OCI-LY7 (cell line): ENCODE results near the gene NDUFA8.

Source experiments
- EZH2phosphoT487 ChIP-seq: fragments of 200-600 bp; sonication (generic); IDR thresholded peaks from 2 replicates; pipeline ENCODE4 v1.6.1; 2018; ENCODE audit warnings: low read depth, borderline replicate concordance, mild to moderate bottlenecking, mixed run types, antibody characterized with exemption, low read length, moderate library complexity, mixed read lengths
- TF ChIP-seq, protein P1 (sequence below): fragments of 200-600 bp; sonication (generic); conservative IDR thresholded peaks from 2 replicates; pipeline ENCODE4 v1.5.1; 2014; ENCODE audit warnings: mild to moderate bottlenecking, antibody characterized with exemption, low read length, moderate library complexity, mixed read lengths

GRCh38 chr9:122173670-122174069, 14.1 kb upstream of the NDUFA8 start:
- TF ChIP-seq, protein P1, sequence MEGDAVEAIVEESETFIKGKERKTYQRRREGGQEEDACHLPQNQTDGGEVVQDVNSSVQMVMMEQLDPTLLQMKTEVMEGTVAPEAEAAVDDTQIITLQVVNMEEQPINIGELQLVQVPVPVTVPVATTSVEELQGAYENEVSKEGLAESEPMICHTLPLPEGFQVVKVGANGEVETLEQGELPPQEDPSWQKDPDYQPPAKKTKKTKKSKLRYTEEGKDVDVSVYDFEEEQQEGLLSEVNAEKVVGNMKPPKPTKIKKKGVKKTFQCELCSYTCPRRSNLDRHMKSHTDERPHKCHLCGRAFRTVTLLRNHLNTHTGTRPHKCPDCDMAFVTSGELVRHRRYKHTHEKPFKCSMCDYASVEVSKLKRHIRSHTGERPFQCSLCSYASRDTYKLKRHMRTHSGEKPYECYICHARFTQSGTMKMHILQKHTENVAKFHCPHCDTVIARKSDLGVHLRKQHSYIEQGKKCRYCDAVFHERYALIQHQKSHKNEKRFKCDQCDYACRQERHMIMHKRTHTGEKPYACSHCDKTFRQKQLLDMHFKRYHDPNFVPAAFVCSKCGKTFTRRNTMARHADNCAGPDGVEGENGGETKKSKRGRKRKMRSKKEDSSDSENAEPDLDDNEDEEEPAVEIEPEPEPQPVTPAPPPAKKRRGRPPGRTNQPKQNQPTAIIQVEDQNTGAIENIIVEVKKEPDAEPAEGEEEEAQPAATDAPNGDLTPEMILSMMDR: no peak
- no peak for TF ChIP-seq EZH2phosphoT487
